GM12874 (cell line): Measurements from ENCODE around the gene NALCN.

Source experiments
- CTCF ChIP-seq: IDR thresholded peaks from 2 replicates; pipeline ENCODE4 v1.5.1; 2011; ENCODE audit warnings: low read depth, mild to moderate bottlenecking, control low read depth, low read length, moderate library complexity; ENCODE audit not compliant: insufficient read depth

The NALCN gene

GRCh38 chr13:101301053-101301452, 115.3 kb downstream of the NALCN start:
- TF ChIP-seq CTCF = no peak

- no peak for TF ChIP-seq CTCF
Observed at GRCh38 chr13:101300531-101300930, 115.8 kb downstream of the NALCN start.

- 0 out of 2 replicates have a peak, but pooled peaks have one; percentile 7 for TF ChIP-seq CTCF
Observed at GRCh38 chr13:101298517-101298916, 117.8 kb downstream of the NALCN start.

GRCh38 chr13:101297794-101298193, 118.5 kb downstream of the NALCN start:
- TF ChIP-seq CTCF = no peak

GRCh38 chr13:101292711-101293110, 123.6 kb downstream of the NALCN start:
- no peak for TF ChIP-seq CTCF

- TF ChIP-seq CTCF = no peak
Observed at GRCh38 chr13:101291646-101292515, 124.4 kb downstream of the NALCN start.

GRCh38 chr13:101291206-101291605, 125.1 kb downstream of the NALCN start:
- no peak for TF ChIP-seq CTCF
